HG02759 (cell line): ENCODE data around the gene RILPL2.
"Not testable (repeated sequence)": the region's sequence is repeated elsewhere in the genome, so short reads cannot be mapped to it uniquely, and the experiment has no call there.

Source experiments
- ATAC-seq: cut with Tn5 transposase; IDR thresholded peaks from one replicate; pipeline ENCODE4 v1.9.1; 2021; ENCODE audit warnings: mild to moderate bottlenecking, moderate library complexity; ENCODE audit not compliant: unreplicated experiment

The RILPL2 gene

GRCh38 chr12:123407269-123407668 is 29.2 kb downstream of the RILPL2 start:
- not testable (repeated sequence) for ATAC-seq

GRCh38 chr12:123404581-123404980 is 31.9 kb downstream of the RILPL2 start:
- ATAC-seq = no peak

- ATAC-seq = no peak
These were observed 34.5 kb downstream of the RILPL2 start for GRCh38 chr12:123401753-123402683.

DNA sequence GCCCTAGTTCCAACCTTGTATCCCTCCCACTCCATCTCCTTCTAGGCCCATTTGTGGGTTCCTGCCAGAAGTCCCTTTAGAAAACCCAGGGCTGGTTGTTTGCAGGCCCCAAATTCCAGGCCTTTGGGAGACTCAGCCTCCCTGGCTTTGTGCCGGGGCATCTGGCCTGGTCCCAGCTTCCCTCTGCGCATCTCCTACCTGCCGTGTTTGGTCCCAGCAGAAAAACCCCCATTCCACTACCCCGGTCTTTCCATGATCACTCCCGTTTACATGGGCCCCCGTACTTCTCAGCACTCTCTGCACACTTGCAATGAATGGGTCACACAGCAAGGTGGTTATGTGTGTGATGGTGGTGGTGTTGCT is 37.2 kb downstream of the RILPL2 start:
- ATAC-seq = no peak

DNA sequence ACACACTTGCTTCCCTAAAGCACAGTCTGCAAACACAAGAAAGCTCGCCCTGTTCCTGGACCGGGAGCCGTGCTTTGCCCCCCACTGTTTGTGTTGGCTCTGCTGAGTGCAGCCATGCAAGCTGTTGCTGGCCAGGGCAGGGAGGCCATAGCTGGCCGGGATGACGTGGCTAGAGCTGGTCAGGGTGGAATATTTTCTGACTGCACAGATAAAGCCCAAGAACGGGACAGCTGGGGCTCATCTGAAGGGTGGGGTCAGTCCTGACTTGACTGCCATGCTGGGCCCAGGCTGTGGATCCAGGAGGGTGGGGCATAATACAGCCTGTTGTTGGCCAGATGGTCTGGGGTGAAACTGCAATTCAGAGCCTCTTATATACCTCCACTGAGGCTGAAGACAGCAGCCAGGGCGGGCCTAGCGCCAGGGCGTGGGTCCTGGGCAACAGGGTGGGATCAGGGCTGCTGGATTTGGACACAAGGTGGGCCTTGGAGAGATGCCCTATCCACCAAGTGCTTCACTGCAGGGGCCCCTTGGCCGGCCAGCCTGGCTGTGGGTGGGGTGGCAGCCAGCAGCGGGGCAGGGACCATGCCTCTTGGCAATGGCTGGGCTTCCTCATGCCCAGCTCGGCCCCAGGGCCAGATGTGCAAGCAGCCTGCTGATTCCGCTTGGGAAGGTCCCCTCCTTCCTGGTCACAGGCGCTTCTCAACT is 37.8 kb downstream of the RILPL2 start:
- ATAC-seq = no peak

DNA sequence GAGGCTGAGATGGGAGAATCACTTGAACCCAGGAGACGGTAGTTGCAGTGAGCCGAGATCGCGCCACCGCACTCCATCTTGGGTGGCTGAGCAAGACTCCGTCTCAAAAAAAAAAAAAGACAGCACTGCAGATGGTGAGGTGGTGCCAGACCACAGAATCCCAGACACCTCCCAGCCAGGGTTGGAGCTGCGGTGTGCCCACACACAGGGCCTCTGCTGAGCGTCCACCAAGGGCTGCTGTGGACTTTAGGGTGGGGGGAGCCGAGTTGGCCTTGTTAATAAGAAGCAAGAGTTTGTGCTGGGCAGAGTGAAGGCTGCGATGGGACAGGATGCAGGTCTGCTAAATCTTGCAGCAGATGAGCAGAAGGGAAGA is 38.3 kb downstream of the RILPL2 start:
- no peak for ATAC-seq

DNA sequence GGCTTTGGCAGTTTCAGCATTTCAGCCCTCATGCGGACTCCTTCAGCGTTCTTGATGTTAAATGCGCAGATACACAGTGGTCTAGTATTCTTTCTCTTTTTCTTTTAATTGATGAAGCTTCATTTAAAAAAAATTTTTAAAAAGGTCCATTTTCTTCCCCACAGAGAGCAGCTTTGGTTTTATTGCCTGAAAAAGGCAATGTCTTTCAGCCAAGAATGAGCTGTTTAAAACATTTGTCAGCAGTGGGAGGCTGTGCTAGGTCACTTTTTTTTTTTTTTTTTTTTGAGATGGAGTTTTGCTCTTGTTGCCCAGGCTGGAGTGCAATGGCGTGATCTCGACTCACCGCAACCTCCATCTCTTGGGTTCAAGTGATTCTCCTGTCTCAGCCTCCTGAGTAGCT is 39.1 kb downstream of the RILPL2 start:
- ATAC-seq = no peak

- no peak for ATAC-seq
These were observed 39.5 kb downstream of the RILPL2 start for GRCh38 chr12:123396954-123397353.

DNA sequence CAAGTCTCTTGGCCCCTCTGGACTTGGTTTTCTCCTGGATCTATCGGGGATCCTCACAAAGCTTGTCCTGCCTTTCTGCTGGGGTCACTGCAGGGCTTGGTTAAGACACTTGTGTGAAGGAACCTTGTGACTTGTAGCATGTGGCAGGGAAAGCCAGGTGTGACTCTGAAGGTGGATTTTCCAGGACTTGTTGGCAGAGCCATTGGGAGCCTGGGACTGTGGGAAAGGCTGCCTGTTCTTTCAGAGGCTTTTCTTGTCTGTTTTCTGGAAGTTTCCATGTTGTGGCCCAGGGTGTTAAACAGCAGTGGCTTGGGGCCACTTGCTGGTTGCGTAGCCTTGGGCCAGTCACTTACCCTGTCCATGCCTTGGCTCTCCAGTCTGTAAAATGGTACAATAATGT is 39.9 kb downstream of the RILPL2 start:
- no peak for ATAC-seq

GRCh38 chr12:123395236-123395635 is 41.2 kb downstream of the RILPL2 start:
- ATAC-seq = no peak

DNA sequence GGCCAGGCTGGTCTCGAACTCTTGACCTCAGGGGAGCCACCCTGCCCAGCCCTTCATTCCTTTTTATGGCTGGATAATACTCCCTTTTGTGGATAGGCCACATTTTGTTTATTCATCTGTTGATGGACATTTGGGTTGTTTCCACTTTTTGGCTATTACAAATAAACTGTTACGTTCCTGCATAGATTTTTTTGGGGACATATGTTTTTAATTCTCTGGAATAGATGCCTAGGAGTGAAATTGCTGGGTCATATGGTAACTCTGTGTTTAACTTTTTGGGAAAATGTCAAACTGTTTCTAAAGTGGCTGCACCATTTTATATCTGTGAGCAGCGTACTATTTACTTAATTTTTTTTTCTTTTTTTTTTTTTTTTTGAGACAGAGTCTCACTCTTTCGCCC is 42.7 kb downstream of the RILPL2 start:
- ATAC-seq = no peak

DNA sequence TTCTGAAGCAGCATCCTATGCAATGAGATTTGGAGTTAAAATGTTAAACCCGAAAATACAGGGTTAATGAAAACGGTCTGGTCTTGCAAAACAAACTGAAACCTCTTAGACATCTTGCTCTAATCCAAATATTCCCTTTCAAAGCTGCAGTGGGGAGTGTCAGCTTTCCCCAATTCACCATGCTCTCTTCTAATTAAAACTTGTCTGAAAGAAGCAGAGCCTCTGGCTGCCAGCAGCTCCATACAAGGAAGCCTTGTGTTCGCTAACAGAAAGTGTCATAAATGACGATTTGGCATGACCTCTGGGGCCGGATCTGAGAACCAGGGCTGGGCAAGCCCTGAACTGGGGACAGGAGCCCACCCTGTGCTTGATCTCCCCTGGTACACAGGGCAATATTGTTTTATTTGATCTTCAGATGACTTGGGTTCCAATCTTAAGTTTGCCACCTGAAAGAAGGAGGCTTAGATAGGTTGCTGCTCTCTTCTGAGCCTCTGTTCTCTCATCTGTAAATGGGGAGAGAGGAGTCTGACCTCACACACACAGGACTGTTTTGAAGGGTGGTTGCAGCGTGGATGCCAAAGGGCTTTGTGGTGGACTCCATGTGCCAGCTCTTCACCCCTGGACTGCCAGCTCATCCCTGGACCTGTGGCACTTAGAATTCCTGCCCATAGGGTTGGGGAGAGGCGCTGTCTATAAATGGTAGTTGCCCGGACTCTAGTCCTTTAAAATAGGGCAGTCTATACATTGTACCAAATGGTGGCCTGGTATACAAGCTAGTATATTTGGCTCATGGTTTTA is 44.7 kb downstream of the RILPL2 start:
- no peak for ATAC-seq

DNA sequence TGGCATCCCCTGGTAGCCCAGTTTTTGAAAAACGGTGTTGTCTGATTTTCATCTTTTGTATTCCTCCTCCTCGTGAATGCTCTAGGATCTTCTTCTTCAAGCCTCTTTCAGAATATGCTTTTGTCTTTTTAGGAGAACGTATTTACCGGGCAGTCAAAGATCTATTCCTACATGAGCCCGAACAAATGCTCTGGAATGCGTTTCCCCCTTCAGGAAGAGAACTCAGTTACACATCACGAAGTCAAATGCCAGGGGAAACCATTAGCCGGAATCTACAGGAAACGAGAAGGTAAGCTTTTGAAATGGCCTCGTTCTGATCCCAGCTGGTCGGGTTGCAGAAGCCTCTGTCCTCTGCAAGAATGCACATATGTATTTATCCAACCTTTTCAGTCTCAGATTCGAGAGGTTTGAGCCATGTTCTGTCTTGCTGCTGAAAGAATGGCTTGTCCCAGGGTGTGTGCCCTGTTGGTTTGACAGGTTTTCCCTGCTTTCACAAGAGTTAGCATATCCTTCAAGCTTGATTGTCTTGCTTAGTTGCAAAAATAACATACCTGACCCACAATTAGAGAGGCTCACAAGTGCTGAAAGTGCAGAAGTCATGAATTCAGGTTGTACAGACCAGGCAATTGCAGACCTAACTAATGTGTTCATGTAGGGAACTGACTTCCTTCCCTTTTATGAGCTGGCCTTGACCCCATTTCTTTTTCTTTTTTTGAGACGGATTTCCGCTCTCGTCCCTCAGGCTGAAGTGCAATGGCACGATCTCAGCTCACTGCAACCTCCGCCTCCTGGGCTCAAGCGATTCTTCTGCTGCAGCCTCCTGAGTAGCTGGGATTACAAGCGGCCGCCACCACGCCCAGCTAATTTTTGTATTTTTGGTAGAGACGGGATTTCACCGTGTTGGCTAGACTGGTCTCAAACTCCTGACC is 45.7 kb downstream of the RILPL2 start:
- ATAC-seq = no peak

DNA sequence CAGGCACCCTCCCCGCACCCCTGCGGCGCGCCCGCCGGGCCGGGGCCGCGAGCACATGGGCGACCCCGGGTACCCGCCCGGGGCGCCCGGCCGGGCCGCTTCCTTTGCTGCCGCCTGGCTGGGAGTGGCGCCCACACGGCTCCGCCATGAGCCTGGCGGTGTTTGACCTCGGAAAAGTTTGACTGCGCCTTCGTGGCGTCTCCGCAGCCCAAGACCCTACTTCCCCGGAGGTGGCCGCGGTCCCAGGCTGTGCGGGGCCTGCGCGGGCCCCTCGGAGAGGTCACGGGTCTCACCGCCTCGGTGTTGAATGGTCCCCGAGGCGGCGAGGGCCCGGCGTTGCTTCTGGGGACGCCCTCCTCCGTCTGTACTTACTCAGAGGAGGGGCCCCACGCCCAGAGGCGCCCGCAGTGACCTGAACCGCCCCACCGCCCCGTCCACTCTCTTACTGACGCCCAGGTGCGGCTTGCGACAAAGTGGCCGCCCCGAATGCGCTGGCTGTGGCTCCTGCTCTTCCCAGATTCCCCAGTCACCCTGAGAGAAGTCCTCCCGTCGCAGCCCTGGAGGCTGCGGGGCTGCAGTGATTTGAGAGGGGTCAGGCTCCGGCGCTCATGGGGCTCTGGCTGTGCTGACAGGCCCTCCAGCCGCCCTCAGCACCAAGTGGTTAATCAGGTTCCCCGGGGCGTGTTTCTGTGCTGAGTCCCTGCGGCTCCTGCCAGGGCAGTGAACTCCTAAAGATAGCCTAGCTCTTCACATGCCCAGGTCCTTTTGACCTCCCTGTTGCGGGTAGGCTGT is 46.7 kb downstream of the RILPL2 start:
- ATAC-seq = peak; percentile 34

DNA sequence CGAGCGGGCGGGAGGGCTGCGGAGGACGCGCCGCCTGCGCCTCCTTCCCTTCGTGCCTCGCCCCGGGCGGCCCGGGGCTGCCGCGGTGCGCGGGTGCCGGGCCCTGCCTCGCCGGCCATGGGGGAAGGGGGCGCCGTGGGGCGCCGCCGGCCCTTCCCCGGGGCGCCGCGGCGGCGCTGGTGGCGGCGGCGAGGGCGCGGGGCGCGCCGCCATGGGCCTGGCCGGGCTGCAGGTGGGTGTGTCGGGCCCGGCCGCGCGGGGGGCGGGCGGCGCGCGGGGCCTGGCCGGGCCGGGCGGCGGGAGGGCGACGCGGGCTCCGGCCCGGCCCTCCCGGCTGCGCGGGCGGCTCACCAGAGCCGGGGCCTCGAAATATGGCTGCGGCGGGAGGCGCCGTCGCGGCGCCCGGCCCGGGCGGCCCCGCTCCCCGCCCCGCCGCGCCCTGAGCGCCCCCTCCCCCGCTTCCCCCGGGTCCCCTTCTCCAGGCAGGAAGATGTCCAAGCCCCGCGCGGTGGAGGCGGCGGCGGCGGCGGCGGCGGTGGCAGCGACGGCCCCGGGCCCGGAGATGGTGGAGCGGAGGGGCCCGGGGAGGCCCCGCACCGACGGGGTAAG is 47.4 kb downstream of the RILPL2 start:
- peak; percentile 16 for ATAC-seq

- peak; percentile 51 for ATAC-seq
These were observed 48.1 kb downstream of the RILPL2 start for GRCh38 chr12:123388177-123388950.

- ATAC-seq = no peak
These were observed 48.8 kb downstream of the RILPL2 start for GRCh38 chr12:123387508-123388176.

GRCh38 chr12:123385536-123385935 is 50.9 kb downstream of the RILPL2 start:
- ATAC-seq = not testable (repeated sequence)
